ENCODE data around the gene PARP9.
"Not testable (repeated sequence)": the region's sequence is repeated elsewhere in the genome, so short reads cannot be mapped to it uniquely, and the experiment has no call there.

The PARP9 gene

GRCh38 chr3:122576174-122576940 is 12.3 kb upstream of the PARP9 start:
- Histone ChIP-seq H3K27me3 (ENCODE audit: control insufficient read depth in 2 of 2, insufficient read depth in 2 of 2, low read length in 2 of 2) (no peaks in the 10 kb centered on the region), H3K4me1 (ENCODE audit: control insufficient read depth in 2 of 2, insufficient read depth in 2 of 2, low read length in 2 of 2) (no peaks in the 10 kb centered on the region), H3K36me3 (ENCODE audit: control insufficient read depth in 2 of 2, insufficient read depth in 2 of 2, low read length in 2 of 2) (peaks cover 6 to 10% of the 10 kb centered on the region in 2 donors), H3K9ac (ENCODE audit: low read depth in 1 of 2, low read length in 2 of 2) (no peak overlapping the region), H3K4me3 (ENCODE audit: low read length in 2 of 2) (no peak overlapping the region), H3K9me3 (ENCODE audit: control insufficient read depth in 2 of 2, low read length in 2 of 2) (no peaks in the 10 kb centered on the region), H3K27ac (ENCODE audit: low read depth in 2 of 2, low read length in 2 of 2) (no peak overlapping the region)

GRCh38 chr3:122572940-122573412 is 8.9 kb upstream of the PARP9 start:
- Histone ChIP-seq H3K9me3 (ENCODE audit: control insufficient read depth in 2 of 2, low read length in 2 of 2) (no peaks in the 10 kb centered on the region), H3K4me3 (ENCODE audit: low read length in 2 of 2) (no peak overlapping the region), H3K4me1 (ENCODE audit: control insufficient read depth in 2 of 2, insufficient read depth in 2 of 2, low read length in 2 of 2) (no peaks in the 10 kb centered on the region), H3K9ac (ENCODE audit: low read depth in 1 of 2, low read length in 2 of 2) (no peak overlapping the region), H3K27me3 (ENCODE audit: control insufficient read depth in 2 of 2, insufficient read depth in 2 of 2, low read length in 2 of 2) (no peaks in the 10 kb centered on the region), H3K27ac (ENCODE audit: low read depth in 2 of 2, low read length in 2 of 2) (no peak overlapping the region), H3K36me3 (ENCODE audit: control insufficient read depth in 2 of 2, insufficient read depth in 2 of 2, low read length in 2 of 2) (peaks cover 26 to 36% of the 10 kb centered on the region in 2 donors)

GRCh38 chr3:122568755-122569154 is 4.7 kb upstream of the PARP9 start:
- peaks cover 0 to under 1% of the 10 kb centered on the region in 2 donors for H3K4me1 ChIP-seq (ENCODE audit: control insufficient read depth in 2 of 2, insufficient read depth in 2 of 2, low read length in 2 of 2)

GRCh38 chr3:122568131-122568530 is 4.0 kb upstream of the PARP9 start:
- peaks cover 35 to 48% of the 10 kb centered on the region in 2 donors for H3K36me3 ChIP-seq (ENCODE audit: control insufficient read depth in 2 of 2, insufficient read depth in 2 of 2, low read length in 2 of 2)

More at GRCh38 chr3:122568755-122569154, 4.7 kb upstream of the PARP9 start:
- H3K36me3 ChIP-seq (ENCODE audit: control insufficient read depth in 2 of 2, insufficient read depth in 2 of 2, low read length in 2 of 2): peaks cover 35 to 48% of the 10 kb centered on the region in 2 donors
- H3K27me3 ChIP-seq (ENCODE audit: control insufficient read depth in 2 of 2, insufficient read depth in 2 of 2, low read length in 2 of 2): no peaks in the 10 kb centered on the region
- no peak overlapping the region for H3K27ac ChIP-seq (ENCODE audit: low read depth in 2 of 2, low read length in 2 of 2)
- H3K9me3 ChIP-seq (ENCODE audit: control insufficient read depth in 2 of 2, low read length in 2 of 2): no peaks in the 10 kb centered on the region
- H3K4me3 ChIP-seq (ENCODE audit: low read length in 2 of 2): no peak overlapping the region
- no peak overlapping the region for H3K9ac ChIP-seq (ENCODE audit: low read depth in 1 of 2, low read length in 2 of 2)

GRCh38 chr3:122563717-122564025 is 429 bp downstream of the PARP9 start:
- Histone ChIP-seq H3K27me3 (ENCODE audit: control insufficient read depth in 2 of 2, insufficient read depth in 2 of 2, low read length in 2 of 2) (no peaks in the 10 kb centered on the region), H3K4me1 (ENCODE audit: control insufficient read depth in 2 of 2, insufficient read depth in 2 of 2, low read length in 2 of 2) (peaks cover 4 to 9% of the 10 kb centered on the region in 2 donors), H3K4me3 (ENCODE audit: low read length in 2 of 2) (peak overlapping the region; percentile 85 to 89), H3K36me3 (ENCODE audit: control insufficient read depth in 2 of 2, insufficient read depth in 2 of 2, low read length in 2 of 2) (peaks cover 18 to 21% of the 10 kb centered on the region in 2 donors), H3K9me3 (ENCODE audit: control insufficient read depth in 2 of 2, low read length in 2 of 2) (no peaks in the 10 kb centered on the region), H3K27ac (ENCODE audit: low read depth in 2 of 2, low read length in 2 of 2) (peak overlapping the region; percentile 92 to 93), H3K9ac (ENCODE audit: low read depth in 1 of 2, low read length in 2 of 2) (peak overlapping the region; percentile 71 to 92)

More at GRCh38 chr3:122568131-122568530, 4.0 kb upstream of the PARP9 start:
- not testable (repeated sequence) for H3K4me3 ChIP-seq (ENCODE audit: low read length in 2 of 2); H3K4me1 ChIP-seq (ENCODE audit: control insufficient read depth in 2 of 2, insufficient read depth in 2 of 2, low read length in 2 of 2); H3K27me3 ChIP-seq (ENCODE audit: control insufficient read depth in 2 of 2, insufficient read depth in 2 of 2, low read length in 2 of 2); H3K9me3 ChIP-seq (ENCODE audit: control insufficient read depth in 2 of 2, low read length in 2 of 2); H3K9ac ChIP-seq (ENCODE audit: low read depth in 1 of 2, low read length in 2 of 2); H3K27ac ChIP-seq (ENCODE audit: low read depth in 2 of 2, low read length in 2 of 2)

GRCh38 chr3:122562923-122563716 is 980 bp downstream of the PARP9 start:
- Histone ChIP-seq H3K36me3 (ENCODE audit: control insufficient read depth in 2 of 2, insufficient read depth in 2 of 2, low read length in 2 of 2) (peaks cover 17 to 20% of the 10 kb centered on the region in 2 donors), H3K4me1 (ENCODE audit: control insufficient read depth in 2 of 2, insufficient read depth in 2 of 2, low read length in 2 of 2) (peaks cover 4 to 9% of the 10 kb centered on the region in 2 donors), H3K27ac (ENCODE audit: low read depth in 2 of 2, low read length in 2 of 2) (peak overlapping the region; percentile 92 to 93), H3K9me3 (ENCODE audit: control insufficient read depth in 2 of 2, low read length in 2 of 2) (no peaks in the 10 kb centered on the region), H3K4me3 (ENCODE audit: low read length in 2 of 2) (peak overlapping the region; percentile 85 to 89), H3K27me3 (ENCODE audit: control insufficient read depth in 2 of 2, insufficient read depth in 2 of 2, low read length in 2 of 2) (no peaks in the 10 kb centered on the region), H3K9ac (ENCODE audit: low read depth in 1 of 2, low read length in 2 of 2) (peak overlapping the region; percentile 71 to 92)

- Histone ChIP-seq H3K9ac (ENCODE audit: low read depth in 1 of 2, low read length in 2 of 2) (no peak overlapping the region), H3K9me3 (ENCODE audit: control insufficient read depth in 2 of 2, low read length in 2 of 2) (no peaks in the 10 kb centered on the region), H3K4me1 (ENCODE audit: control insufficient read depth in 2 of 2, insufficient read depth in 2 of 2, low read length in 2 of 2) (peaks cover 4 to 9% of the 10 kb centered on the region in 2 donors), H3K27ac (ENCODE audit: low read depth in 2 of 2, low read length in 2 of 2) (no peak overlapping the region), H3K36me3 (ENCODE audit: control insufficient read depth in 2 of 2, insufficient read depth in 2 of 2, low read length in 2 of 2) (peaks cover 21 to 27% of the 10 kb centered on the region in 2 donors), H3K27me3 (ENCODE audit: control insufficient read depth in 2 of 2, insufficient read depth in 2 of 2, low read length in 2 of 2) (no peaks in the 10 kb centered on the region), H3K4me3 (ENCODE audit: low read length in 2 of 2) (no peak overlapping the region)
Observed at GRCh38 chr3:122560680-122561079, 3.4 kb downstream of the PARP9 start.

- no peak overlapping the region for H3K9ac ChIP-seq (ENCODE audit: low read depth in 1 of 2, low read length in 2 of 2)
- no peak overlapping the region for H3K4me3 ChIP-seq (ENCODE audit: low read length in 2 of 2)
- H3K36me3 ChIP-seq (ENCODE audit: control insufficient read depth in 2 of 2, insufficient read depth in 2 of 2, low read length in 2 of 2): peaks cover 29 to 33% of the 10 kb centered on the region in 2 donors
- peaks cover 4 to 9% of the 10 kb centered on the region in 2 donors for H3K4me1 ChIP-seq (ENCODE audit: control insufficient read depth in 2 of 2, insufficient read depth in 2 of 2, low read length in 2 of 2)
- H3K27me3 ChIP-seq (ENCODE audit: control insufficient read depth in 2 of 2, insufficient read depth in 2 of 2, low read length in 2 of 2): no peaks in the 10 kb centered on the region
- H3K9me3 ChIP-seq (ENCODE audit: control insufficient read depth in 2 of 2, low read length in 2 of 2): no peaks in the 10 kb centered on the region
- no peak overlapping the region for H3K27ac ChIP-seq (ENCODE audit: low read depth in 2 of 2, low read length in 2 of 2)
Observed at GRCh38 chr3:122559906-122560305, 4.2 kb downstream of the PARP9 start.

- H3K4me1 ChIP-seq (ENCODE audit: control insufficient read depth in 2 of 2, insufficient read depth in 2 of 2, low read length in 2 of 2): peaks cover 3 to 8% of the 10 kb centered on the region in 2 donors
- peaks cover 36 to 38% of the 10 kb centered on the region in 2 donors for H3K36me3 ChIP-seq (ENCODE audit: control insufficient read depth in 2 of 2, insufficient read depth in 2 of 2, low read length in 2 of 2)
- H3K27me3 ChIP-seq (ENCODE audit: control insufficient read depth in 2 of 2, insufficient read depth in 2 of 2, low read length in 2 of 2): no peaks in the 10 kb centered on the region
- no peak overlapping the region for H3K27ac ChIP-seq (ENCODE audit: low read depth in 2 of 2, low read length in 2 of 2)
- H3K4me3 ChIP-seq (ENCODE audit: low read length in 2 of 2): no peak overlapping the region
- H3K9ac ChIP-seq (ENCODE audit: low read depth in 1 of 2, low read length in 2 of 2): no peak overlapping the region
- no peaks in the 10 kb centered on the region for H3K9me3 ChIP-seq (ENCODE audit: control insufficient read depth in 2 of 2, low read length in 2 of 2)
Observed at GRCh38 chr3:122558605-122559004, 5.5 kb downstream of the PARP9 start.

- Histone ChIP-seq H3K9ac (ENCODE audit: low read depth in 1 of 2, low read length in 2 of 2) (no peak overlapping the region), H3K27ac (ENCODE audit: low read depth in 2 of 2, low read length in 2 of 2) (no peak overlapping the region), H3K27me3 (ENCODE audit: control insufficient read depth in 2 of 2, insufficient read depth in 2 of 2, low read length in 2 of 2) (no peaks in the 10 kb centered on the region), H3K36me3 (ENCODE audit: control insufficient read depth in 2 of 2, insufficient read depth in 2 of 2, low read length in 2 of 2) (peaks cover 36 to 43% of the 10 kb centered on the region in 2 donors), H3K9me3 (ENCODE audit: control insufficient read depth in 2 of 2, low read length in 2 of 2) (no peaks in the 10 kb centered on the region), H3K4me1 (ENCODE audit: control insufficient read depth in 2 of 2, insufficient read depth in 2 of 2, low read length in 2 of 2) (no peaks in the 10 kb centered on the region), H3K4me3 (ENCODE audit: low read length in 2 of 2) (no peak overlapping the region)
Observed at GRCh38 chr3:122557356-122557755, 6.7 kb downstream of the PARP9 start.
